MM.1S (cell line): ENCODE data around the gene KLHL25.

Experiments
- DNase-seq: peaks from one replicate; pipeline ENCODE4 v3.0.0-alpha.2; 2015
- H2AFZ ChIP-seq: fragments of 300-600 bp; sonication (generic); 2 replicates; pipeline ENCODE4 v1.6.0; 2016; ENCODE audit warnings: antibody characterized with exemption, low read length
- H3F3A ChIP-seq: fragments of 300-600 bp; sonication (generic); 2 replicates; pipeline ENCODE4 v1.6.1; 2016; ENCODE audit warnings: mild to moderate bottlenecking, antibody characterized with exemption, low read length, moderate library complexity, mixed read lengths; ENCODE audit not compliant: insufficient read depth
- H3K27ac ChIP-seq: fragments of 300-600 bp; sonication (generic); 2 replicates; pipeline ENCODE4 v1.5.1; 2016; ENCODE audit warnings: mild to moderate bottlenecking, low read length
- H3K27me3 ChIP-seq: fragments of 300-600 bp; sonication (generic); replicated peaks from 2 replicates; pipeline ENCODE4 v1.6.0; 2016; ENCODE audit warnings: low read length; ENCODE audit not compliant: insufficient read depth
- H3K36me3 ChIP-seq: fragments of 300-600 bp; sonication (generic); replicated peaks from 2 replicates; pipeline ENCODE4 v1.6.1; 2016; ENCODE audit warnings: mild to moderate bottlenecking, low read length, mixed read lengths; ENCODE audit not compliant: insufficient read depth
- H3K4me1 ChIP-seq: fragments of 300-600 bp; sonication (generic); 2 replicates; pipeline ENCODE4 v1.6.1; 2016; ENCODE audit warnings: low read length, mixed read lengths
- H3K4me2 ChIP-seq: fragments of 300-600 bp; sonication (generic); 2 replicates; pipeline ENCODE4 v1.6.0; 2016; ENCODE audit warnings: low read depth, low read length
- H3K4me3 ChIP-seq: fragments of 300-600 bp; sonication (generic); 2 replicates; pipeline ENCODE4 v1.5.1; 2016; ENCODE audit warnings: low read length, mixed read lengths
- H3K79me2 ChIP-seq: fragments of 300-600 bp; sonication (generic); 2 replicates; pipeline ENCODE4 v1.6.1; 2016; ENCODE audit warnings: mixed run types, low read length, mixed read lengths
- H3K9ac ChIP-seq: fragments of 300-600 bp; sonication (generic); 2 replicates; pipeline ENCODE4 v1.6.1; 2016; ENCODE audit warnings: low read length, mixed read lengths
- H3K9me2 ChIP-seq: fragments of 300-600 bp; sonication (generic); replicated peaks from 2 replicates; pipeline ENCODE4 v1.6.1; 2016; ENCODE audit warnings: mild to moderate bottlenecking, low read length, mixed read lengths; ENCODE audit not compliant: insufficient read depth
- H3K9me3 ChIP-seq: fragments of 300-600 bp; sonication (generic); replicated peaks from 2 replicates; pipeline ENCODE4 v1.6.1; 2016; ENCODE audit warnings: mild to moderate bottlenecking, low read length, mixed read lengths; ENCODE audit not compliant: insufficient read depth
- H4K20me1 ChIP-seq: fragments of 300-600 bp; sonication (generic); 2 replicates; pipeline ENCODE4 v1.6.1; 2016; ENCODE audit warnings: mild to moderate bottlenecking, low read length, moderate library complexity, mixed read lengths; ENCODE audit not compliant: insufficient read depth
- CTCF ChIP-seq: fragments of 300-600 bp; sonication (generic); IDR thresholded peaks from 2 replicates; pipeline ENCODE4 v1.5.1; 2016; ENCODE audit warnings: antibody characterized with exemption, low read length, mixed read lengths
- EZH2 ChIP-seq: fragments of 300-600 bp; sonication (generic); optimal IDR thresholded peaks from 2 replicates; pipeline ENCODE3; 2017; ENCODE audit warnings: low read depth, mild to moderate bottlenecking, antibody characterized with exemption, low read length, mixed read lengths
- EZH2phosphoT487 ChIP-seq: fragments of 300-600 bp; sonication (generic); IDR thresholded peaks from 2 replicates; pipeline ENCODE4 v1.6.1; 2018; ENCODE audit warnings: antibody characterized with exemption, low read length

Gene KLHL25

GRCh38 chr15:85828874-85829273, 34.1 kb upstream of the KLHL25 start:
- Histone ChIP-seq H2AFZ (no peak overlapping the region), H3K27me3 (no peaks in the 10 kb centered on the region), H3K79me2 (no peaks in the 10 kb centered on the region), H3K4me3 (no peak overlapping the region), H4K20me1 (no peaks in the 10 kb centered on the region), H3K4me1 (no peaks in the 10 kb centered on the region), H3K9me3 (no peaks in the 10 kb centered on the region), H3K9me2 (no peaks in the 10 kb centered on the region), H3F3A (no peaks in the 10 kb centered on the region), H3K36me3 (no peaks in the 10 kb centered on the region), H3K4me2 (no peak overlapping the region), H3K27ac (no peak overlapping the region), H3K9ac (no peak overlapping the region)
- TF ChIP-seq EZH2 (no peak), EZH2phosphoT487 (no peak), CTCF (no peak)
- DNase-seq: no peak

- H3K4me1 ChIP-seq: no peaks in the 10 kb centered on the region
- no peaks in the 10 kb centered on the region for H3K36me3 ChIP-seq
- H3K27me3 ChIP-seq: no peaks in the 10 kb centered on the region
- no peaks in the 10 kb centered on the region for H3F3A ChIP-seq
- H4K20me1 ChIP-seq: no peaks in the 10 kb centered on the region
- no peaks in the 10 kb centered on the region for H3K79me2 ChIP-seq
- H3K9me3 ChIP-seq: no peaks in the 10 kb centered on the region
- no peak overlapping the region for H3K27ac ChIP-seq
- TF ChIP-seq EZH2phosphoT487 (no peak), CTCF (no peak), EZH2 (no peak)
- no peaks in the 10 kb centered on the region for H3K9me2 ChIP-seq
- no peak overlapping the region for H3K4me2 ChIP-seq
- H2AFZ ChIP-seq: no peak overlapping the region
- H3K4me3 ChIP-seq: no peak overlapping the region
- DNase-seq: no peak
- H3K9ac ChIP-seq: no peak overlapping the region
Measured at GRCh38 chr15:85828126-85828525, 33.4 kb upstream of the KLHL25 start.

GRCh38 chr15:85826756-85827515, 32.2 kb upstream of the KLHL25 start:
- Histone ChIP-seq H3K9me3 (no peaks in the 10 kb centered on the region), H3K9me2 (no peaks in the 10 kb centered on the region), H3K27ac (no peak overlapping the region), H3K27me3 (no peaks in the 10 kb centered on the region), H3K36me3 (no peaks in the 10 kb centered on the region), H3K9ac (no peak overlapping the region), H3K4me3 (no peak overlapping the region), H3F3A (no peaks in the 10 kb centered on the region), H4K20me1 (no peaks in the 10 kb centered on the region), H2AFZ (no peak overlapping the region), H3K4me2 (no peak overlapping the region), H3K79me2 (no peaks in the 10 kb centered on the region), H3K4me1 (no peaks in the 10 kb centered on the region)
- DNase-seq: no peak
- TF ChIP-seq CTCF (no peak), EZH2 (no peak)
